ENCODE measurements around the gene EXOC4.

EXOC4 gene

DNA sequence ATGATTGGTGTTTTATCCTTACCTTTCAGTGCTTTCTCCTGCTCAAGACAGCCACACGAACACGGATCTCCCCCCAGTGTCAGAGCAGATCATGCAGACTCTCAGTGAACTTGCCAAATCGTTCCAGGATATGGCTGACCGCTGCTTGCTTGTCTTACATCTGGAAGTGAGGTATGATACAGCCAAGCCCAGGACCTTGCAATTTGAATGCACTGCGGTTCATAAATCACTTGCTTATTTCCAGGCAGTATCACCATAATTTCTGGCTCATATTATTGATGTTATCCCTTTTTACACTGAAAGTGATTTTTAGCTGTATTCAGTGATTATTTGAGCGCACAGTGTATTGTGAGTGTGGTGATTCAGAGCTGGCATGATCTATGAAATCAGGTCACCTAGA, 744.6 kb downstream of the EXOC4 start:
- no peak overlapping the region for H3K9ac ChIP-seq (ENCODE audit: insufficient read length)
- H3K36me3 ChIP-seq (ENCODE audit: insufficient read depth, low read length) = no peaks in the 10 kb centered on the region; the same call in 1 of the 2 replicates
- H3K27ac ChIP-seq = no peak overlapping the region
- H3K4me3 ChIP-seq = no peak overlapping the region
- no peak for DNase-seq (ENCODE audit: low read depth, low spot score)
- no peak for TF ChIP-seq EZH2 (IDR thresholded peaks at IDR 0.05)
- H3K9me3 ChIP-seq (ENCODE audit: low read depth, low read length) = no peaks in the 10 kb centered on the region

DNA sequence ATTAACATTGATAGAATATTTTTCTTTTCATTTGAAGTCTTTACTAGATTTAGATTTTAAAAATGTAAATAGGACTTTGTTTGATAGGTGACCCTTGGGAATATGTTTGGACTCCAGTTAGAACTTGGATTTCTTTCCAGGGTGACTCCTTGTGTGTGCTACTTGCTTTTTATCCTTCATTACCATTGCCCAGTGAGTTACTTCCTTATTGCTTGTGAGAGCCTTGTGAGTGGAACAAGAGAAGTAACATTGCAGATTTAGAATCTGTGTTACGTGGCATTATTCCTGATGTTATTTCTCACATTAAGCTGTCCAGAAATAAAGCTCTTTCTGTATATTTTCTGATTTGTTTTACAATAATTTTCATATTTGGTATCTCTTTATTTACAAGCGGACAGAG, 746.3 kb downstream of the EXOC4 start:
- no peaks in the 10 kb centered on the region; the same call in 1 of the 2 replicates for H3K36me3 ChIP-seq (ENCODE audit: insufficient read depth, low read length)
- H3K9ac ChIP-seq (ENCODE audit: insufficient read length) = no peak overlapping the region
- H3K4me3 ChIP-seq = no peak overlapping the region
- DNase-seq (ENCODE audit: low read depth, low spot score) = no peak
- H3K9me3 ChIP-seq (ENCODE audit: low read depth, low read length) = no peaks in the 10 kb centered on the region
- H3K27ac ChIP-seq = no peak overlapping the region
- TF ChIP-seq POLR2AphosphoS5 (IDR thresholded peaks at IDR 0.05; ENCODE audit: borderline replicate concordance, low read depth, low read length) (no peak), EZH2 (IDR thresholded peaks at IDR 0.05) (no peak), FOXP2 (optimal IDR thresholded peaks at IDR 0.05; ENCODE audit: control extremely low read depth, extremely low read length, insufficient read depth) (no peak)

DNA sequence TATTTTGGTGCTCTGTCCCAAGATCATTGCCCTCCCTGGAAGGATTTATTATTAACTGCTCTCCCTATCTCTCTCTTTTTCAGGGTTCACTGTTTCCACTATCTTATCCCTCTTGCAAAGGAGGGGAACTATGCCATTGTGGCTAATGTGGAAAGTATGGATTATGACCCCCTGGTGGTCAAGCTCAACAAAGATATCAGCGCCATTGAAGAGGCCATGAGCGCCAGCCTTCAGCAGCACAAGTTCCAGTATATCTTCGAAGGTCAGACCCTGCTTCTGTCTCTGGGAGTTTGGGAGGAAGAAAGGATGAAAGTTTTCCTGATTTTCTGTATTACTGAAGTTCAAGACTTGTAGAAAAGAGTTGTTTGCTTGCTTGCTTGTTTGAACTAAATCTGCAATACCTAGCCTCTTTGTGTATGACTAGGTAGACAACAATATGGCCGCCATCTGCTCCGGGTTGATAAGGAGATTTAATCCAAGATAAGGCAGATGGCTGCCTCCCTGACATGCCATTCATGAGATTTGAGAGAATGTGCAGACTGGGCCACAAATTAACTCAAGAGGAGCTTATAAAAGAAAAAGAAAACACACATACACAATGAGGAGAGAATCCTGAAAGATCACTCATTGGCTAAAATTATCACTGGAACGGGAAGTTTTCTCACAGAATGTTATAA, 752.1 kb downstream of the EXOC4 start:
- Histone ChIP-seq H3K9me3 (ENCODE audit: low read depth, low read length) (no peaks in the 10 kb centered on the region), H3K36me3 (ENCODE audit: insufficient read depth, low read length) (no peaks in the 10 kb centered on the region), H3K4me3 (no peak overlapping the region), H3K9ac (ENCODE audit: insufficient read length) (no peak overlapping the region), H3K27ac (no peak overlapping the region)
- no peak for DNase-seq (ENCODE audit: low read depth, low spot score)
- TF ChIP-seq FOXP2 (optimal IDR thresholded peaks at IDR 0.05; ENCODE audit: control extremely low read depth, extremely low read length, insufficient read depth) = no peak
- TF ChIP-seq EZH2 (IDR thresholded peaks at IDR 0.05) = no peak
- no peak for TF ChIP-seq POLR2AphosphoS5 (IDR thresholded peaks at IDR 0.05; ENCODE audit: borderline replicate concordance, low read depth, low read length)

DNA sequence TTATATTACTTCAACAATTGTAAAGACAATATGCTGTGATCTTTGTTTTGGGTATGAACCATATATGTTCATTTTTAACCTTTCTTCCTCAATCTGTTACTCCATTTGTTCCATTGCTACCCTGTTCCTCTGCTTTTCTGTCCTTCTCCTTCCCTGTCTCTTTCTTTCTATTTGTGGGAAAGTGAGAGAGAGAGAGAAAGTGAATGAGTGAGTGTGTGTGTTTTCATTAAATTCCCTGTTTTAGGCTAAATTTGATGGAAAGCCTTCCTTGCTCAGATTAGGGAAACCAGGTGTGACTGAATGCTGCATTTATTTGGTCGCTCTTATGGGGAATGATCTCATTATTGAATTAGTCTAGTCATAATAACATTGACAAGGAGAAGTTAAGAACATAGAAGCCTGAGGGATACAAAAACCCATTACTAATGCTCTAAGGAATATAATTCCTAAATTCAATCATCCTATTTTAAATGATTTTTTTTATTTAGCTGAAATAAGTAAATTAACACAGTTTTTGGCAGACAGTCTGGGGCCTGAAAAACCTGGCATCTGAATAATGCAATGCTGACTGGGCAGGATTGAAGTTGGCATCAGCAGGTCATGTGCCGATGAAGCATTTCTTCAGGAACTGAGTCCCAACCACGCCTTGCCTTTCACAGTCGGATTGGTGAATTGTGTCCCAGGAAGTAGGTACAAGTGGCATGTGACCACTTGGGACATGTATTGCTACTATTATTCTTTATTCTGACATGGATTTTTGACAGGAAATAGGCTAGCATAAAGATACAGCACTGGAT, 756.6 kb downstream of the EXOC4 start:
- Histone ChIP-seq H3K9ac (ENCODE audit: insufficient read length) (no peak overlapping the region), H3K36me3 (ENCODE audit: insufficient read depth, low read length) (no peaks in the 10 kb centered on the region), H3K4me3 (no peak overlapping the region), H3K27ac (no peak overlapping the region), H3K9me3 (ENCODE audit: low read depth, low read length) (no peaks in the 10 kb centered on the region)
- DNase-seq (ENCODE audit: low read depth, low spot score) = no peak
- TF ChIP-seq FOXP2 (optimal IDR thresholded peaks at IDR 0.05; ENCODE audit: control extremely low read depth, extremely low read length, insufficient read depth) = no peak
- TF ChIP-seq POLR2AphosphoS5 (IDR thresholded peaks at IDR 0.05; ENCODE audit: borderline replicate concordance, low read depth, low read length) = no peak
- TF ChIP-seq EZH2 (IDR thresholded peaks at IDR 0.05) = no peak

DNA sequence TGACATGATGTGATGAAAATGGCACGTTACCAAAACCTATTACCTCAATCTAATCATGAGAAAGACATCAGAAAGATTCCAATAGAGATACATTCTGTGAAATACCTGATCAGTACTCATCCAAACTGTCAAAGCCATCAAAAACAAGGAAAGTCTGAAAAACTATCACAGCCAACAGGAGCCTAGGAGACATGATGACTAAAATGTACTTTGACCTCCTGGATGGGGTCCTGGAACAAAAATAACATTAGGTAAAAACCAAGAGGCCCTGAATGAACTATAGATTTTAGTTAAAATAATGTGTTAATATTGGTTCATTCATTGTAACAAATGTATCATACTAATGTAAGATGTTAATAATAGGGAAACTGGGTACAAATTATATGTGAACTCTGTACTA, 760.4 kb downstream of the EXOC4 start:
- H3K36me3 ChIP-seq (ENCODE audit: insufficient read depth, low read length) = no peaks in the 10 kb centered on the region
- no peak overlapping the region for H3K27ac ChIP-seq
- H3K9me3 ChIP-seq (ENCODE audit: low read depth, low read length) = no peaks in the 10 kb centered on the region
- no peak overlapping the region for H3K4me3 ChIP-seq
- DNase-seq (ENCODE audit: low read depth, low spot score) = no peak
- TF ChIP-seq POLR2AphosphoS5 (IDR thresholded peaks at IDR 0.05; ENCODE audit: borderline replicate concordance, low read depth, low read length) = no peak
- no peak for TF ChIP-seq EZH2 (IDR thresholded peaks at IDR 0.05)
- no peak for TF ChIP-seq FOXP2 (optimal IDR thresholded peaks at IDR 0.05; ENCODE audit: control extremely low read depth, extremely low read length, insufficient read depth)
- H3K9ac ChIP-seq (ENCODE audit: insufficient read length) = no peak overlapping the region

DNA sequence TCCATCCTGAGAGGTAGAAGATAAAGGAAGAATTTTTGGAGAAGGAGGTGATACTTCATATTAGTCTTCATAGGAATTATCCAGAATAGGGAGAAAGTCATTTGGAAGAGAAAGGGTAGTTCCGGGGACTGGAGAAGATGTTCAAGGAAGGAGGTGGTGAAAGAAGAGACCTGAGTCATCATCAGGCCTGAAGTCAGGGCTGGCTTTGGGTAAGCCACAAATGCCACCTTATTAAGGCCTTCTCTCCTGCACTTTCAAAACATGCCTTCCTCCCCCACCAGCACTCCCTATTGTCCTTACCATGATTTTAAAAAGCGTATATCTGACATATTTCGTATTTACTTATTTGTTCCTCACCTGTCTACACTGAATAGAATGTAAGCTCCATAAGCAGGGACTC, 762.1 kb downstream of the EXOC4 start:
- Histone ChIP-seq H3K36me3 (ENCODE audit: insufficient read depth, low read length) (no peaks in the 10 kb centered on the region), H3K4me3 (no peak overlapping the region), H3K9me3 (ENCODE audit: low read depth, low read length) (no peaks in the 10 kb centered on the region), H3K9ac (ENCODE audit: insufficient read length) (no peak overlapping the region), H3K27ac (no peak overlapping the region)
- DNase-seq (ENCODE audit: low read depth, low spot score) = no peak
- TF ChIP-seq POLR2AphosphoS5 (IDR thresholded peaks at IDR 0.05; ENCODE audit: borderline replicate concordance, low read depth, low read length) = no peak
- no peak for TF ChIP-seq FOXP2 (optimal IDR thresholded peaks at IDR 0.05; ENCODE audit: control extremely low read depth, extremely low read length, insufficient read depth)
- TF ChIP-seq EZH2 (IDR thresholded peaks at IDR 0.05) = no peak

DNA sequence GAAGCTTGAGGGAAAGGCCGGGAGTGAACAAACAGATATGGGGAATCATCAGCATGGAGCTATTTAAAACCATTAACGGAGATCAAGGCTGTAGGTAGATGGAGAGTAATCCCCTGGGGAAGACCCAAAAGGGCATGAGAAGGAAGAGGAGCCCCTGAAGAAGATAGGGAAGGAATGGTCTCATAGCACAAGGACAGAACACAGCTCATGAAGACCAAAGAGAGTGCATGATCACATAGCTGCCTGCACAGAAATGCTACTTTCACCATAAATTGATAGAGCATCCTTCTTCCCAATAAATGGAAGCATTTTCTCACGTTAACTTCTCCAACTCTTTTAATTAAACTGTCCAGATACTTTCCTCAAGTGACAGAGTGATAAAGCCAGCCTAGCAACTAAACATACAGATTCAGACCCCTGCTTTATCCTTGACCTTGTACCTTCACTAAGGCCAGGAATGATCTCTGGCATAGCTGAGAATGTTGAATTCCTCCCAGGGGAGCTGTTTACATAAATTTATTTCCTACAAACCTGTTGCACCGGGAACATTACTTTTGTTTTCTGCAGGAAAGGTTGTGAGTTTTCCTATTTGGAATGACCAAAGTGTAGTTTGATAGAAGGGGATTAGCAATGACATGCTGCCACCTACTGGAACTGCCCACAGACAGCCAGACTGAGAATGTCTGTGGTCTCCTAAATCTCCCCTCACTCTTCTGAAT, 763.5 kb downstream of the EXOC4 start:
- Histone ChIP-seq H3K36me3 (ENCODE audit: insufficient read depth, low read length) (no peaks in the 10 kb centered on the region), H3K4me3 (no peak overlapping the region), H3K9me3 (ENCODE audit: low read depth, low read length) (no peaks in the 10 kb centered on the region), H3K27ac (no peak overlapping the region), H3K9ac (ENCODE audit: insufficient read length) (no peak overlapping the region)
- TF ChIP-seq EZH2 (IDR thresholded peaks at IDR 0.05) (no peak), FOXP2 (optimal IDR thresholded peaks at IDR 0.05; ENCODE audit: control extremely low read depth, extremely low read length, insufficient read depth) (no peak)
- DNase-seq (ENCODE audit: low read depth, low spot score) = no peak

DNA sequence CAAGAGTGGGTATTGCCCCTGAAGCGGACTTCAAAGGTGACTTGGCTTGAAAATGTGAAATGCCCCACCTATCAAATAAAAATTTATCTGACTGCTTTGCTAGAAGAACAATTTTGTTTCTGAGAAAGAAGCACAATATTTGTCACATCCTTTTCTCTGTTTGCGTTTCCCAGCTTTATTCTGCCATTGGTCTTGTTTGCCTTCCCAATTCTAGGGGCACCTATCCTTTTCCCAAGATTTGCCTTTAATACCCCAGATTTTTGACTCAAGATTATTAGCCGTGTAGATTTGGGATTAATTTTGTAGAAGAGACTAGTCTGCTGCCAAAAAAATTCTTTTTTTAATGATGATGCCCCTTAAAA, 764.0 kb downstream of the EXOC4 start:
- Histone ChIP-seq H3K36me3 (ENCODE audit: insufficient read depth, low read length) (no peaks in the 10 kb centered on the region), H3K4me3 (no peak overlapping the region), H3K9ac (ENCODE audit: insufficient read length) (no peak overlapping the region), H3K27ac (no peak overlapping the region), H3K9me3 (ENCODE audit: low read depth, low read length) (no peaks in the 10 kb centered on the region)
- no peak for TF ChIP-seq EZH2 (IDR thresholded peaks at IDR 0.05)
- TF ChIP-seq POLR2AphosphoS5 (IDR thresholded peaks at IDR 0.05; ENCODE audit: borderline replicate concordance, low read depth, low read length) = no peak
- TF ChIP-seq FOXP2 (optimal IDR thresholded peaks at IDR 0.05; ENCODE audit: control extremely low read depth, extremely low read length, insufficient read depth) = no peak
- DNase-seq (ENCODE audit: low read depth, low spot score) = no peak

Data from SK-N-MC (cell line).